Thyroid gland (tissue), 4 donors: Measurements from ENCODE around the gene PRPF40A. TPM values are rescaled to one million over a fixed set of nuclear protein-coding genes. Genes with fewer than 3 reads are reported as not detected.

Experiments used
- DNase-seq, 2 donors: peaks; one replicate each; pipeline ENCODE4 v3.0.0-alpha.2; 2019
- H3K27ac ChIP-seq, 3 donors: fragments of 200-600 bp; sonication (generic); 1 replicate in 2 of 3; 2 replicates in 1 of 3; pipeline ENCODE4 v1.5.1; 2016 to 2019; ENCODE audit warnings: mild to moderate bottlenecking in 1 of 3, moderate library complexity in 1 of 3
- H3K27me3 ChIP-seq: fragments of 200-600 bp; sonication (generic); one replicate; pipeline ENCODE4 v1.5.1; 2019
- H3K36me3 ChIP-seq, 2 donors: fragments of 200-600 bp; sonication (generic); one replicate each; pipeline ENCODE4 v1.5.1; 2016 to 2019
- H3K4me1 ChIP-seq, 2 donors: fragments of 200-600 bp; sonication (generic); one replicate each; pipeline ENCODE4 v1.5.1; 2017 to 2019
- H3K4me3 ChIP-seq, 3 donors: fragments of 200-600 bp; sonication (generic); replicated peaks in 1 of 3; 1 replicate in 2 of 3; 2 replicates in 1 of 3; pipeline ENCODE4 v1.5.1; 2016; ENCODE audit warnings: mild to moderate bottlenecking in 1 of 3
- H3K9me3 ChIP-seq: fragments of 200-600 bp; sonication (generic); one replicate; pipeline ENCODE4 v1.5.1; 2017
- CTCF ChIP-seq, 6 experiments: fragments of 200-600 bp in 3 of 6; fragments of 450-650 bp in 3 of 6; sonication (generic) in 3 of 6; IDR thresholded peaks; one replicate each; pipeline ENCODE4 v1.5.1; 2016 to 2019; ENCODE audit warnings: antibody characterized with exemption in 6 of 6, mild to moderate bottlenecking in 2 of 6, inconsistent platforms in 1 of 6, moderate library complexity in 1 of 6
- POLR2A ChIP-seq, 2 donors: fragments of 450-650 bp; IDR thresholded peaks; one replicate each; pipeline ENCODE4 v1.6.1; 2017; ENCODE audit warnings: antibody characterized with exemption in 2 of 2, mild to moderate bottlenecking in 2 of 2, moderate library complexity in 1 of 2
- WGBS, 2 donors: methylation state at CpG; one replicate each; pipeline ENCODE4 v1.1.5; 2017; 5-methylcytosine and 5-hydroxymethylcytosine counted together
- intact Hi-C: fragments of 100-400 bp; cut with DNase I; formaldehyde crosslinking; loops from one replicate; pipeline ENCODE4 v1.15.1; 2023
- total RNA-seq, 4 donors: library from RNA; depleted of rRNA; stranded (reverse); fragments of >200 nt; gene quantifications; one replicate each; pipeline ENCODE4 v1.2.3, GENCODE V29; 2016

Gene PRPF40A
- total RNA-seq, 4 donors from 2014 or later = 86.8 to 147 (median 102) TPM

GRCh38 chr2:152626911-152627339 lies 90.3 kb downstream of the PRPF40A start:
- peaks cover 7 to 10% of the 10 kb centered on the region in 2 donors for H3K36me3 ChIP-seq
- H3K27ac ChIP-seq = no peak overlapping the region
- WGBS, 2 donors = 64 to 77% methylated on average over 4 of the region's 4 CpGs
- TF ChIP-seq POLR2A (IDR thresholded peaks at IDR 0.05) = no peak
- H3K4me1 ChIP-seq = no peaks in the 10 kb centered on the region
- no peaks in the 10 kb centered on the region for H3K9me3 ChIP-seq
- no peak for DNase-seq
- intact Hi-C loops = no loop called here
- no peak overlapping the region for H3K4me3 ChIP-seq
- no peaks in the 10 kb centered on the region for H3K27me3 ChIP-seq

GRCh38 chr2:152624805-152625204 lies 92.5 kb downstream of the PRPF40A start:
- 85 to 92% methylated on average over 3 of the region's 3 CpGs for WGBS, 2 donors
- no peaks in the 10 kb centered on the region for H3K9me3 ChIP-seq
- intact Hi-C loops = no loop called here
- H3K27me3 ChIP-seq = no peaks in the 10 kb centered on the region
- peaks cover 10 to 13% of the 10 kb centered on the region in 2 donors for H3K36me3 ChIP-seq
- DNase-seq = no peak
- no peak overlapping the region for H3K4me3 ChIP-seq
- H3K4me1 ChIP-seq = no peaks in the 10 kb centered on the region
- H3K27ac ChIP-seq = no peak overlapping the region
- no peak for TF ChIP-seq POLR2A (IDR thresholded peaks at IDR 0.05)
- TF ChIP-seq CTCF (IDR thresholded peaks at IDR 0.05) = no peak

- H3K4me3 ChIP-seq = no peak overlapping the region
- 97% methylated on average over 1 of the region's 2 CpGs for WGBS, 2 donors
- intact Hi-C loops = no loop called here
- H3K9me3 ChIP-seq = no peaks in the 10 kb centered on the region
- peaks cover 14 to 16% of the 10 kb centered on the region in 2 donors for H3K36me3 ChIP-seq
- no peak for TF ChIP-seq CTCF (IDR thresholded peaks at IDR 0.05)
- TF ChIP-seq POLR2A (IDR thresholded peaks at IDR 0.05) = no peak
- no peak overlapping the region for H3K27ac ChIP-seq
- no peaks in the 10 kb centered on the region for H3K27me3 ChIP-seq
- DNase-seq = no peak
- H3K4me1 ChIP-seq = no peaks in the 10 kb centered on the region
These were observed 93.5 kb downstream of the PRPF40A start for GRCh38 chr2:152623775-152624174.

GRCh38 chr2:152623076-152623740 lies 94.1 kb downstream of the PRPF40A start:
- intact Hi-C loops = no loop called here
- peaks cover 14 to 16% of the 10 kb centered on the region in 2 donors for H3K36me3 ChIP-seq
- DNase-seq = peak in 1 of 2 donors; percentile 79
- H3K4me3 ChIP-seq = no peak overlapping the region
- H3K9me3 ChIP-seq = no peaks in the 10 kb centered on the region
- H3K27me3 ChIP-seq = no peaks in the 10 kb centered on the region
- peak overlapping the region in 1 of 3 donors; percentile 35 for H3K27ac ChIP-seq
- no peak for TF ChIP-seq CTCF (IDR thresholded peaks at IDR 0.05)
- no peak for TF ChIP-seq POLR2A (IDR thresholded peaks at IDR 0.05)
- H3K4me1 ChIP-seq = no peaks in the 10 kb centered on the region
- 75 to 83% methylated on average over 13 of the region's 13 CpGs for WGBS, 2 donors

GRCh38 chr2:152622219-152622618 lies 95.0 kb downstream of the PRPF40A start:
- no peaks in the 10 kb centered on the region for H3K27me3 ChIP-seq
- H3K36me3 ChIP-seq = peaks cover 14 to 16% of the 10 kb centered on the region in 2 donors
- no peak overlapping the region for H3K27ac ChIP-seq
- TF ChIP-seq CTCF (IDR thresholded peaks at IDR 0.05) (no peak), POLR2A (IDR thresholded peaks at IDR 0.05) (no peak)
- no peak for DNase-seq
- H3K9me3 ChIP-seq = no peaks in the 10 kb centered on the region
- H3K4me3 ChIP-seq = no peak overlapping the region
- intact Hi-C loops = no loop called here
- 82 to 83% methylated on average over 3 of the region's 3 CpGs for WGBS, 2 donors
- no peaks in the 10 kb centered on the region for H3K4me1 ChIP-seq
